Activated naive CD8-positive, alpha-beta T cell treated with anti-CD3 and anti-CD28 coated beads, Interleukin-2, amount 50 U/mL, for 24 hours (primary cell): ENCODE data around the gene EDN1.
A peak's percentile ranks its signal among the peaks of the same experiment; 100 is the strongest.

Source experiments
- ATAC-seq: fragments of 150-1000 bp; cut with Tn5 transposase; one replicate; pipeline ENCODE4 v1.10.0; 2021
- DNase-seq: peaks from one replicate; pipeline ENCODE4 v3.0.0; 2021
- H3K27ac Mint-ChIP-seq: one replicate; pipeline ENCODE4 v1.8.0; 2021; ENCODE audit warnings: mild to moderate bottlenecking, mixed read lengths
- H3K27me3 Mint-ChIP-seq: one replicate; pipeline ENCODE4 v1.8.0; 2021; ENCODE audit warnings: mixed read lengths
- H3K36me3 Mint-ChIP-seq: one replicate; pipeline ENCODE4 v1.8.0; 2021; ENCODE audit warnings: low read depth, mixed read lengths
- H3K4me1 Mint-ChIP-seq: one replicate; pipeline ENCODE4 v1.8.0; 2021; ENCODE audit warnings: mixed read lengths
- H3K4me3 Mint-ChIP-seq: one replicate; pipeline ENCODE4 v1.8.0; 2021; ENCODE audit warnings: mild to moderate bottlenecking, moderate library complexity, mixed read lengths
- H3K9me3 Mint-ChIP-seq: one replicate; pipeline ENCODE4 v1.8.0; 2021; ENCODE audit warnings: mixed read lengths

The EDN1 gene

DNA sequence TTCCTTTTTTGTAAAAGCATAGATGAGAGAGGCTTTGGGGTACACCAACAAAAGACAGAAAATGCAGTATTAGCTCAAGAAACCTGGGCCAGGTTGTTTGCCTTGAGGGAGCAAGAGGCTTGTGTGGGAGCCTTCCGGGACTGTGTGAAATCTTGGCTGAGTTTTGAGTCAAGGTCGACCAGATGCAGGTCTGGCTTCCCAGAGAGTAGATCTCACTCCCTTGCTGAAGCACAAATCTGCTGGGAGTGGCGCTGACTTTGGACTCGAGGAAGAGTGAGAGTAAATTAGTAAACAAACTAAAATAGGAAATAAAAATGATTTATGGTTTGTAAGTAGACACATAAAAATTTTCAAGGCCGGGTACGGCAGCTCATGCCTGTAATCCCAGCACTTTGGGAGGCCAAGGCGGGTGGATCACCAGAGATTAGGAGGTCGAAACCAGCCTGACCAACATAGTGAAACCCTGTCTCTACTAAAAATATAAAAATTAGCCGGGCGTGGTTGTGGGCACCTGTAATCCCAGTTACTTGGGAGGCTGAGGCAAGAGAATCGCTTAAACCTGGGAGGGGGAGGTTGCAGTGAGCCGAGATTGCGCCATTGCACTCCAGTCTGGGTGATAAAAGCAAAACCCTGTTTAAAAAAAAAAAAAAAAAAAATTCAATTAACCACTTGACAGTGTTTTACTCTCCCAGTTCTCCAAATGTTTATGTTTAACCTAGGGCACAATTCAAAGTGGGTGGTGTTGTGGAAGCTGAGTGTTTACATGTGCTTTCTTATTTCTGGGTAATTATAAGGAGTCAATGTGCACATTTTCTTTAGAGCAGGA lies 27.7 kb upstream of the EDN1 start:
- Mint-ChIP-seq H3K4me1 (peaks cover 20% of the 10 kb centered on the region), H3K9me3 (no peaks in the 10 kb centered on the region), H3K27ac (no peak overlapping the region), H3K4me3 (no peak overlapping the region), H3K36me3 (no peaks in the 10 kb centered on the region), H3K27me3 (no peaks in the 10 kb centered on the region)
- DNase-seq (no peak), ATAC-seq (no peak)

DNA sequence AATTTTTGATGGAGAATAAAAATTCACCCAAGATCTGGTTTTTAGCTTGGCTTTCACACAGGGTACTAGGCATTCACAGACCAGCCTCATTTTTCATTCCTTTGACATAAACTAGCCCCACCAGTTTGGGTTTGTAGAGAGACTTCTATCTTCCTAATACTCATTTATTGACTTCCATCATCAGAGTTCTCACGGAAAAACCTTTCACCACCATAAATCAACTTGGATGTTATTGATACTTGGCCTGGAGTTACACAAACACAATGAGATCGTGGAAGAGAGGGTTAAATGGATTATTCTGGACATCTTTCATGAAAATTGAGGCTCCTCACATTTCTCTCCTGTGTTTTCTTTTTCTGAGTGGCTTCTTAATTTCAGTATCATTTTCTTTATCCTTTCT lies 26.8 kb upstream of the EDN1 start:
- H3K9me3 Mint-ChIP-seq: no peaks in the 10 kb centered on the region
- H3K36me3 Mint-ChIP-seq: no peaks in the 10 kb centered on the region
- H3K4me1 Mint-ChIP-seq: peaks cover 20% of the 10 kb centered on the region

DNA sequence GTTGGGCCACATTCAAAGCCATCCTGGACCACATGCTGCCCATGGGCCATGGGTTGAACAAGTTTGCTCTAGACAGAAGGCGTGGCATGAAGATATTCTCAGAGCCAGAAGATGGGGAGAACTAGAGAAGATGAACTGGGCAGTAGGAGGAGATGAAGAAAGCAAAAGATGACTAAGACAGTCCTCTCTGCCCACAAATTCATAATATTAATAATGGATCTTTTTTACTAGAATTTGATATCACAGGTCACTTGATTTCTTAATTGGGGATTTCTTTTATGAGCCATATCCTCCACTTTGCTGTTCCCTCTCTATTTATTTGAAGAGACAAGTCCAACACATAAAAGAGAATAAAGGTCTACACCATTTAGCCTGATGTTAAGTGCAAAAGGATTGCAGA lies 25.5 kb upstream of the EDN1 start:
- DNase-seq (no peak), ATAC-seq (no peak)
- Mint-ChIP-seq H3K4me3 (no peak overlapping the region), H3K9me3 (no peaks in the 10 kb centered on the region), H3K27ac (no peak overlapping the region), H3K27me3 (no peaks in the 10 kb centered on the region), H3K4me1 (peaks cover 20% of the 10 kb centered on the region), H3K36me3 (no peaks in the 10 kb centered on the region)

More for the DNA sequence above, 26.8 kb upstream of the EDN1 start:
- ATAC-seq (no peak), DNase-seq (no peak)
- H3K4me3 Mint-ChIP-seq: no peak overlapping the region
- H3K27me3 Mint-ChIP-seq: no peaks in the 10 kb centered on the region
- H3K27ac Mint-ChIP-seq: no peak overlapping the region

DNA sequence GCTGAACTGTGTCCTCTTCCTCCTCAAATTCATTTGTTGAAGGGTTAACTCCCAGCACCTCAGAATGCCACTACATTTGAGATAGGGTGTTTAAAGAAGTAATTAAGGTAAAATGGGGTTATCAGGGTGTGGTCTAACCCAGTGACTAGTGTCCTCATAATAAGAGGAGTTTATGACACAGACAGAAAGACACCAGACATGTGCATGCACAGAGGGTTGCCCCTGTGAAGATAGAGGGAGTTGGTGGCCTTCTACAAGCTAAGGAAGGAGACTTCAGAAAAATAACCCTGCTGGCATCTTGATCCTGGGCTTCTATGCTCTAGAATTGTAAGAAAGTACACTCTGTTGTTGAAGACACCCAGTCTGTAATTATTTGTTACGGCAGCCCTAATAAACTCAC lies 24.9 kb upstream of the EDN1 start:
- no peak overlapping the region for H3K4me3 Mint-ChIP-seq
- no peaks in the 10 kb centered on the region for H3K36me3 Mint-ChIP-seq
- H3K9me3 Mint-ChIP-seq: no peaks in the 10 kb centered on the region
- H3K4me1 Mint-ChIP-seq: peaks cover 20% of the 10 kb centered on the region
- H3K27ac Mint-ChIP-seq: no peak overlapping the region
- H3K27me3 Mint-ChIP-seq: no peaks in the 10 kb centered on the region
- ATAC-seq (no peak), DNase-seq (no peak)

DNA sequence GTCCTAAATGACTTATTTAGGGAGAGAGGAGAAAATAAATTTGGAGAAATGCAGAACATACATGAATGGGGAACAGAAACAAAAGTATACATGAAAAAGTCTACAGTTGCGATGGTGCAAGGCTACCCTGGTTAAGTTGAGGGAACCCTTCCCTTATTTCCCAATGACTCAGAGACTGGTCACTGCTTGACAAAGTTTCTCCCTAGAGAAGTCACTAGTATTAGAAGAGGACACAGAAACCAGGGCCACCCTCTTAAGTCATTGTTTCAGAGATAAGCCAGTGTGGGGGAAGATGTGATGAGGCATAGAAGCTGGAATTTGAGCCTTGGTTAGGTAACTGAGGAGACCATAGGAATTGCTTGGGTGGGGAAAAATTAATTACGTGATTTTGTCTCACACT lies 24.4 kb upstream of the EDN1 start:
- H3K9me3 Mint-ChIP-seq: peaks cover 4% of the 10 kb centered on the region
- no peak overlapping the region for H3K4me3 Mint-ChIP-seq
- DNase-seq: no peak
- H3K27me3 Mint-ChIP-seq: no peaks in the 10 kb centered on the region
- peaks cover 23% of the 10 kb centered on the region for H3K4me1 Mint-ChIP-seq
- H3K36me3 Mint-ChIP-seq: no peaks in the 10 kb centered on the region
- no peak overlapping the region for H3K27ac Mint-ChIP-seq
- no peak for ATAC-seq

DNA sequence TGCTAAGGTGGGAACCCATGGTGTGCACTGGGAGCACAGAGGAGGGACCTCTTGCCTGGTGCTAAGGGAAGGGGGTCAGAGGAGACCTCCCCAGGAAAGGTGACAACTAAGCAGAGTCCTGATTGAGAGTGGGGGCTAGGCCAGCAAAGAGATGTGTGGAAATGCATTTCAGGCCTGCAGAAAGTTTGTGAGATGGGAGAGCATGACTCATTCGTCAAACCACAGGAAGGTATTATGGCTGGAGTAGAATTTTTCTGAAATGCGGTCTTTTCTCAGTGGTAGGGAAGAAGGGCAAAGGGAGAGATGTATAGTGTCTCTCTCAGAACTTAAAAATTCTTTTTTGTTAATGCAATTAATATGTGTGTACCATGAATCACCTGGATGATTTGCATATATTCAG lies 23.6 kb upstream of the EDN1 start:
- H3K4me1 Mint-ChIP-seq: peaks cover 23% of the 10 kb centered on the region
- H3K27ac Mint-ChIP-seq: no peak overlapping the region
- peak; percentile 66 for ATAC-seq
- peaks cover 5% of the 10 kb centered on the region for H3K9me3 Mint-ChIP-seq
- no peak for DNase-seq
- H3K27me3 Mint-ChIP-seq: no peaks in the 10 kb centered on the region
- no peaks in the 10 kb centered on the region for H3K36me3 Mint-ChIP-seq
- no peak overlapping the region for H3K4me3 Mint-ChIP-seq

DNA sequence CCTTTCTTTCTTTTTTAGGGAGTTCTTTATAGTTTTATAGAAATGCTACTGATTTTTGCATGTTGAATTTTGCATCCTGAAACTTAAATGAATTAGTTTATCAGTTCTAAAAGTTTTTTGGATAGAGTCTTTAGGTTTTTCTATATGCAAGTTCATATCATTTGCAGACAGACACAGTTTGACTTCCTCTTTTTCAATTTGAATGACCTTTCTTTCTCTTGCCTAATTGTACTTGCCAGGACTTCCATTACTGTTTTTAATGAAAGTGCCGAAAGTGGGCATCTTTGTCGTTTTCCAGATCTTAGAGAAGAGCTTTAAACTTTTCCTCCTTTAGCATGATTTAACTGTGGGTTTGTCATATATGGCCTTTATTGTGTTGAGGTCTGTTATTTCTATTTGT lies 21.1 kb upstream of the EDN1 start:
- peaks cover 11% of the 10 kb centered on the region for H3K9me3 Mint-ChIP-seq
- H3K27ac Mint-ChIP-seq: no peak overlapping the region
- DNase-seq (no peak), ATAC-seq (no peak)
- H3K27me3 Mint-ChIP-seq: no peaks in the 10 kb centered on the region
- H3K4me1 Mint-ChIP-seq: peaks cover 23% of the 10 kb centered on the region
- peaks cover 2% of the 10 kb centered on the region for H3K36me3 Mint-ChIP-seq
- no peak overlapping the region for H3K4me3 Mint-ChIP-seq

DNA sequence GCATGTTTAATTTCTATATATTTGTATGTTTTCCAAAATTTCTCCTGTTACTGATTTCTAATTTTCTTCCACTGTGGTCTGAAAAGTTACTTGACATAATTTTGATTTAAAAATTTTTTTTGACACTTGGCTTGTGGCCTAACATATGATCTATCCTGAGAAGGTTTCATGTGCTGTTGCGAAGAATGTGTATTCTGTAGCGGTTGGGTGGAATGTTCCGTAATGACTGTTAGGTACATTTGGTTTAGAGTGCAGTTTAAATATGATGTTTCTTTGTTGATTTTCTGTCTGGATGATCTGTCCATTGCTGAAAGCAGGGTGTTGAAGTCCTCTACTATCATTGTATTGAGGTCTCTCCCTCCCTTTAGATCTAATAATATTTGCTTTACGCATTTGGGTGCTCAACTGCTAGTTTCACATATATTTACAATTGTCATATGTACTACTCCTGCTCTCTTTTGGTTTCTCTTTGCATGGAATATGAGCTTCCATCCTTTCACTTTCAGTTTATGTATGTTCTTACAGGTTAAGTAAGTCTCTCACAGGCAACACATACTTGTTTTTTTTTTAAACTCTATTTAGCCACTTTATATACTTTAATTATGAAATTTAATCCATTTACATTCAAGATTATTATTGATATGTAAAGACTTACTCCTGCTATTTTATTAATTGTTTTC lies 19.5 kb upstream of the EDN1 start:
- Mint-ChIP-seq H3K27ac (no peak overlapping the region), H3K27me3 (no peaks in the 10 kb centered on the region), H3K36me3 (peaks cover 2% of the 10 kb centered on the region), H3K9me3 (peaks cover 11% of the 10 kb centered on the region), H3K4me3 (no peak overlapping the region), H3K4me1 (peaks cover 17% of the 10 kb centered on the region)
- ATAC-seq (peak; percentile 28), DNase-seq (no peak)

DNA sequence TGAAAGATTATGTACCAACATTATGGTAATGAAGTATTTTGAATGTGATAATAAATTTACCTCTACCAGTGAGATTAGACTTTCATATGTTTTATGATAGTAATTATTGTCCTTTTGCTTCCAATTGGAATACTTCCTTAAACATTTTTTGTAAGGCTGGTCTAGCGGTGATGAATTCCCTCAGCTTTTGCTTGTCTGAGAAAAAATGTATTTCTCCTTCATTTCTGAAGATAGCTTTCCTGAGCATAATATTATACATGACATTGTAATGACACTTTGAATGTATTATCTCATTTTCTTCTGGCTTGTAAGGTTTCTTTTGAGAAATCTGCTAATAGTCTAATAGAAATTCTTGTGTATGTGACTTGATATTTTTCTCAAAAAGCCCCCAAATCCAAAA lies 18.6 kb upstream of the EDN1 start:
- Mint-ChIP-seq H3K27me3 (no peaks in the 10 kb centered on the region), H3K9me3 (peaks cover 11% of the 10 kb centered on the region), H3K36me3 (peaks cover 2% of the 10 kb centered on the region), H3K4me1 (peaks cover 8% of the 10 kb centered on the region), H3K27ac (no peak overlapping the region), H3K4me3 (no peak overlapping the region)
- DNase-seq (no peak), ATAC-seq (no peak)

DNA sequence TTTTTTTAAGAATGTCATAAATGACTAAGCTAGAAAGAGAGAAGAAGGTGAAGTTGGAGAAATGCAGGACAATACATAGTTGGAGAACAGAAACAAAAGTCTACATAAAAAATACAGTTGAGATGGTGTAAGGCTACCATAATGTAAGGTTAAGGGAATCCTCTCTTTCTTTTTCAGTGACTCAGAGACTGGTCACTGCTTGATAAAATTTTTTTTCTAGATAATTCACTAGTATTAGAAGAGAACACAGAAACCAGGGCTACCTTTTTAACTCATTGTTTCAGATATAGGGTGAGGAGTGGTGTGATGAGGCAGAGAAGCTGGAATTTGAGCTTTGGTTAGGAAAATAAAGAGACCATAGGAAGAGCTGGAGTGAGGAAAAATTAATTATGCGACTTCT lies 18.2 kb upstream of the EDN1 start:
- ATAC-seq: no peak
- Mint-ChIP-seq H3K36me3 (peaks cover 2% of the 10 kb centered on the region), H3K4me3 (no peak overlapping the region), H3K27me3 (peaks cover under 1% of the 10 kb centered on the region), H3K4me1 (peaks cover 6% of the 10 kb centered on the region), H3K9me3 (peaks cover 11% of the 10 kb centered on the region), H3K27ac (no peak overlapping the region)
- no peak for DNase-seq

DNA sequence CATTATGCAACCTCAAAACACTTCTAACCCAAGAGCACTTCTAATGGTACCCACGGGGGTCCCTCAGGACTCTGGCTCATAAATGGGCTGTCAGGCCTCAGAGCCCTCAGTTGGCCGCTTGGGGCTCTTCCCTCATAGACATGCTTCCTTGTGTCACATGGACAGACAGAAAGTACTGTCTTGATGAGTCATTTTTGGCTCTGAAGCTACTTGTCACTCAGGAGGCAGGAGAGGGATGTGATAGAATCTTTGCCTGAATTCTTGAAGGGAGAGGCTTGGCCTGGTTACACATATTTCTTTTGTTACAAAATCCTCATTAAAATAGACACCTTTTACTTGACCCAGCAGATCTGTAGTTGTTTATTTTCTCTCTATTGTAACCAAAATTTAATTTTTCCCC lies 15.1 kb upstream of the EDN1 start:
- DNase-seq (no peak), ATAC-seq (no peak)
- Mint-ChIP-seq H3K27me3 (peaks cover 6% of the 10 kb centered on the region), H3K4me3 (no peak overlapping the region), H3K9me3 (peaks cover 11% of the 10 kb centered on the region), H3K27ac (no peak overlapping the region), H3K36me3 (peaks cover 2% of the 10 kb centered on the region), H3K4me1 (peaks cover 14% of the 10 kb centered on the region)

DNA sequence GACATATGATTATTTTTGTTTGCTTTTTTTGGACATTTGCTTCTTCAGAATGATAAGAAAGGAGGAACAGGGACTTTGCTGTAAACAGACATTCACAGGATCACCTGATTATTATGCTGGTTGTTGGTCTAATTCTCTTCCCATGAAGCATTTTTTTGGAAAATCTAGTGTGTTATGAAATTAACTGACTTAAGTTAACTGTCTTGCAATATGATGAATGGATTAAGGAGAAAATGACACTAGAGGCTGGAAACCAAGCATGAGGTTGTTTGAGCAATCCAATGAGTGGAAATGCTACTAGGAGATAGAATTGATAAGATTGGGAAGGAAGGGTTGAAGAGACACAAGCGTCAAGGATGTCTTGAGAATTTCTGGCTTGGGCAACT lies 13.2 kb upstream of the EDN1 start:
- no peak overlapping the region for H3K27ac Mint-ChIP-seq
- peaks cover 6% of the 10 kb centered on the region for H3K27me3 Mint-ChIP-seq
- H3K4me1 Mint-ChIP-seq: peaks cover 8% of the 10 kb centered on the region
- no peak for ATAC-seq
- DNase-seq: no peak
- peaks cover 2% of the 10 kb centered on the region for H3K36me3 Mint-ChIP-seq
- H3K9me3 Mint-ChIP-seq: peaks cover 4% of the 10 kb centered on the region
- H3K4me3 Mint-ChIP-seq: no peak overlapping the region

DNA sequence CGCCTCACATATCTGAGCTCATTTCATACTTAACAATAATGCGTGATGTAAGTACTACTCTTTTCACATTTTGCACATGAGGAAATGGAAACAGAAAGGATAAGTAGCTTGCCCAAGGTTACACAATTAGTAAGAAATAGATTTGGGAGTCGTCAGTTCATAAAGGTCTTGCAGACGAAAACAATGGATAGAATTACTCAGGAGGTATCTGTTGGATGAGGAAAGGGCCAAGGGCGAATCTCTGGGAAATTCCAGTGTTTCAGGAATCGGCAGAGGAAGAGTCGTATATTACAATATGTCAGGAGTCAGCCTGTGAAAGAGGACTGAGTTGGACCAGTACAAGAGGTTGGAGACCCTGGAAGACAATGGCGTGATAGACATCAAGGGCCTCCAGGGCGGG lies 12.8 kb upstream of the EDN1 start:
- no peak for ATAC-seq
- peaks cover 8% of the 10 kb centered on the region for H3K4me1 Mint-ChIP-seq

DNA sequence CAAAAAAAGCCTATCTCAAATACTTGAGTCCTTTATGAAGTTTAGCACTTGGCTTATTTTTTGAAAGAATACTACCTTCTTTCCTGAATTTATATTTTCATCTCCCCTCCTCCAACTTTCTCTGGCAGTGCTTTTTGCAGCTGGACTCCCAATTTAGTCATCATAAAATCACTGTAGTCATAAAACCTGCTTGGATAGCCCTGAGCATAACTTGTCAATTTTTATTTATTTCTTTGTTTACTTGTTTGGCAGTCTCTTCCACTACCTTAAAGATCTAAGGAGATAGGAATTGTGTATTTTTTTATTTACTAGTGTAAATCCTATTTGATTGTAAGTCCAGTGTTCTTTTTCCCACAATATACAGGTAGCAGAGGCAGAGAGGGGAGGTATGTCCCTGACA lies 11.2 kb upstream of the EDN1 start:
- H3K27me3 Mint-ChIP-seq: peaks cover 10% of the 10 kb centered on the region
- no peak for DNase-seq
- H3K4me1 Mint-ChIP-seq: peaks cover 8% of the 10 kb centered on the region
- H3K27ac Mint-ChIP-seq: no peak overlapping the region
- no peak for ATAC-seq
- H3K9me3 Mint-ChIP-seq: no peaks in the 10 kb centered on the region
- no peak overlapping the region for H3K4me3 Mint-ChIP-seq
- H3K36me3 Mint-ChIP-seq: no peaks in the 10 kb centered on the region

More for the DNA sequence above, 12.8 kb upstream of the EDN1 start:
- Mint-ChIP-seq H3K36me3 (no peaks in the 10 kb centered on the region), H3K27ac (no peak overlapping the region), H3K4me3 (no peak overlapping the region), H3K27me3 (peaks cover 6% of the 10 kb centered on the region), H3K9me3 (no peaks in the 10 kb centered on the region)
- no peak for DNase-seq

DNA sequence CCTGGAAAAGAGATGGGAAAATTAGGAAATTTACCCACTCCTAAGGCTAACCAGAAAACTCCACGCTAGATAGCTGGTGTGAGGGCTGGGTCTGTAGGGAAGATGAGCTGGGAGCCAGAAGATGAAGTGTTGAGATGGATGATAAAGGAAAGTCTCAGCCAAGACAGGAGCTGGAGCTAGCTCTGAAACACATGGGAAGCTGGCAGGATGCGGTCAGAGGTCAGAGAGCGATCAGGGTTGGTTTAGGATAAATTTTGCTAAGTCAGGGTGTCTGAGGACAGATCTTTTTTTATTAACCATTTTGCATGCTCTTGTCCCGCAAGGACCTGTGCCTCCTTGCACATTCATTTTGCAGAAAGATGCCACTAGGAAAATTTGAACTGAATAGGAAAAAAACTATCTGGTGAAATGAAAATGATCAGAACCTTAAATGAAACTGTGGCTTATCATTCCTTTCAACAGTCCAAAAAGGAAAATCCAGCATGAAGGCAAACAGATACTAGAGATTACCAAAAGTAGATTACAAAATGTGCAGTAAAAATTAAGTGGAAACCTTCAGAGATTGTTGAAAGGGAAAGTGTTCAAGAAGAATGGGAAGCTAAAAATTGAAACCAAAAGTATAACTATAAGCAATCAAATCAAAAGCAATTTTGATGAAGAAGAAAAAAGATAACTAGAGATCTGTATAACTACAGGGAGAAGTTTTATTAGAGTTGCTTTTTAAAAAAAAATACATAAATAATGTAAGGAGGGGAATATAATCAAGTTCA lies 10.7 kb upstream of the EDN1 start:
- H3K9me3 Mint-ChIP-seq: no peaks in the 10 kb centered on the region
- no peak overlapping the region for H3K4me3 Mint-ChIP-seq
- H3K27me3 Mint-ChIP-seq: peaks cover 12% of the 10 kb centered on the region
- ATAC-seq (no peak), DNase-seq (no peak)
- peaks cover 8% of the 10 kb centered on the region for H3K4me1 Mint-ChIP-seq
- H3K36me3 Mint-ChIP-seq: no peaks in the 10 kb centered on the region
- H3K27ac Mint-ChIP-seq: no peak overlapping the region
